Astrocyte (in vitro differentiated cells and primary cell): ENCODE data around the gene STX3. TPM values are rescaled to one million over a fixed set of nuclear protein-coding genes. Genes with fewer than 3 reads are reported as not detected.

Source experiments
- DNase-seq: peaks from one replicate; pipeline ENCODE4 v3.0.0-alpha.2; 2010; ENCODE audit warnings: low read depth
- FAIRE-seq: peaks from 2 replicates; lab custom pipeline; 2011; peaks lifted over from hg19 to GRCh38; lab: Jason Lieb, UNC
- H2AFZ ChIP-seq: 2 replicates; pipeline ENCODE4 v1.6.0; 2012; ENCODE audit warnings: low read depth, low read length, inconsistent platforms
- H3K27ac ChIP-seq: 2 replicates; pipeline ENCODE4 v1.5.1; 2011; ENCODE audit warnings: low read depth, low read length, inconsistent platforms
- H3K27me3 ChIP-seq: 2 replicates; pipeline ENCODE4 v1.6.0; 2011; ENCODE audit warnings: low read length, inconsistent platforms; ENCODE audit not compliant: insufficient read depth
- H3K36me3 ChIP-seq: 2 replicates; pipeline ENCODE4 v1.5.1; 2011; ENCODE audit warnings: low read length, inconsistent platforms; ENCODE audit not compliant: insufficient read depth
- H3K4me1 ChIP-seq: 2 replicates; pipeline ENCODE4 v1.5.1; 2011; ENCODE audit warnings: low read length, inconsistent platforms; ENCODE audit not compliant: insufficient read depth
- H3K4me2 ChIP-seq: 2 replicates; pipeline ENCODE4 v1.6.0; 2012; ENCODE audit warnings: low read length, inconsistent platforms
- H3K4me3 ChIP-seq: 2 replicates; pipeline ENCODE4 v1.5.1; 2011; ENCODE audit warnings: low read depth, mild to moderate bottlenecking, low read length, inconsistent platforms; ENCODE audit not compliant: insufficient read depth
- H3K79me2 ChIP-seq: 2 replicates; pipeline ENCODE4 v1.6.0; 2012; ENCODE audit warnings: mild to moderate bottlenecking, low read length, inconsistent platforms; ENCODE audit not compliant: insufficient read depth
- H3K9ac ChIP-seq: 2 replicates; pipeline ENCODE4 v1.6.0; 2012; ENCODE audit warnings: mild to moderate bottlenecking, low read length, inconsistent platforms
- H3K9me3 ChIP-seq: 2 replicates; pipeline ENCODE4 v1.5.1; 2012; ENCODE audit warnings: low read depth, mild to moderate bottlenecking, low read length, inconsistent platforms; ENCODE audit not compliant: insufficient read depth
- H4K20me1 ChIP-seq: 2 replicates; pipeline ENCODE4 v1.6.0; 2012; ENCODE audit warnings: low read length, inconsistent platforms; ENCODE audit not compliant: insufficient read depth
- H3K27ac Mint-ChIP-seq: one replicate; pipeline ENCODE4 v1.8.0; 2021; ENCODE audit warnings: mild to moderate bottlenecking, mixed read lengths; ENCODE audit not compliant: unreplicated experiment
- H3K27me3 Mint-ChIP-seq: one replicate; pipeline ENCODE4 v1.8.0; 2021; ENCODE audit warnings: low read depth, mixed read lengths; ENCODE audit not compliant: unreplicated experiment
- H3K36me3 Mint-ChIP-seq: one replicate; pipeline ENCODE4 v1.8.0; 2021; ENCODE audit warnings: low read depth, mixed read lengths; ENCODE audit not compliant: unreplicated experiment
- H3K4me1 Mint-ChIP-seq: one replicate; pipeline ENCODE4 v1.8.0; 2021; ENCODE audit warnings: low read depth, mixed read lengths; ENCODE audit not compliant: unreplicated experiment
- H3K4me3 Mint-ChIP-seq: one replicate; pipeline ENCODE4 v1.8.0; 2021; ENCODE audit warnings: mild to moderate bottlenecking, moderate library complexity, mixed read lengths; ENCODE audit not compliant: unreplicated experiment
- H3K9me3 Mint-ChIP-seq: one replicate; pipeline ENCODE4 v1.8.0; 2021; ENCODE audit warnings: mild to moderate bottlenecking, mixed read lengths; ENCODE audit not compliant: unreplicated experiment
- EZH2 ChIP-seq: IDR thresholded peaks from 2 replicates; pipeline ENCODE4 v1.6.1; 2012; ENCODE audit warnings: mild to moderate bottlenecking, low read length, inconsistent platforms; ENCODE audit not compliant: insufficient read depth
- total RNA-seq: library from RNA; stranded (reverse); gene quantifications from 2 replicates; pipeline ENCODE4 v1.2.1, GENCODE V29; 2021
- TF ChIP-seq, protein P1 (sequence below): IDR thresholded peaks from 2 replicates; pipeline ENCODE4 v1.5.1; 2011; ENCODE audit warnings: low read depth, mild to moderate bottlenecking, inconsistent platforms, low read length, moderate library complexity; ENCODE audit not compliant: insufficient read depth

The STX3 gene
- total RNA-seq, 1 donor from 2014 or later = 61.2 TPM

DNA sequence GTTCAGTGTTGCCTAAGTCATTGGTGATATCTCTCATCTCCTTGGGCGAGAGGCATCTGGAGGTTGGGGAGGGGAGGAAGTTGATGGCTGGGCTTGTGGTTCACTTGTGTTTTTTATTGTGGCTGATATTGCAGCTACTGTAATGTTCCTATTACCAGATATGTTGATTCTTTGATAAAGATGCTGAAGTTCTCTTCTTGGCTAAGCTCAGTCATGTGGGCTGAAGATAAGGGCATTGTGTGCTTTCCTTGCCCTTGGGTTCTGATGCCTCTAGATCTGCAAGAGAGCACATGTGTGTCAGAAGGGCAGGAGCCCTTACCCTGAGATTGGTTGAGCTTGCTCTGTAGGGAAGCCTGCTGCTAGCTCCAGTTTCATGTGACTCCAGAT lies 12.0 kb downstream of the STX3 start:
- H3K27me3 Mint-ChIP-seq = no peaks in the 10 kb centered on the region
- TF ChIP-seq EZH2 = no peak
- TF ChIP-seq, protein P1, sequence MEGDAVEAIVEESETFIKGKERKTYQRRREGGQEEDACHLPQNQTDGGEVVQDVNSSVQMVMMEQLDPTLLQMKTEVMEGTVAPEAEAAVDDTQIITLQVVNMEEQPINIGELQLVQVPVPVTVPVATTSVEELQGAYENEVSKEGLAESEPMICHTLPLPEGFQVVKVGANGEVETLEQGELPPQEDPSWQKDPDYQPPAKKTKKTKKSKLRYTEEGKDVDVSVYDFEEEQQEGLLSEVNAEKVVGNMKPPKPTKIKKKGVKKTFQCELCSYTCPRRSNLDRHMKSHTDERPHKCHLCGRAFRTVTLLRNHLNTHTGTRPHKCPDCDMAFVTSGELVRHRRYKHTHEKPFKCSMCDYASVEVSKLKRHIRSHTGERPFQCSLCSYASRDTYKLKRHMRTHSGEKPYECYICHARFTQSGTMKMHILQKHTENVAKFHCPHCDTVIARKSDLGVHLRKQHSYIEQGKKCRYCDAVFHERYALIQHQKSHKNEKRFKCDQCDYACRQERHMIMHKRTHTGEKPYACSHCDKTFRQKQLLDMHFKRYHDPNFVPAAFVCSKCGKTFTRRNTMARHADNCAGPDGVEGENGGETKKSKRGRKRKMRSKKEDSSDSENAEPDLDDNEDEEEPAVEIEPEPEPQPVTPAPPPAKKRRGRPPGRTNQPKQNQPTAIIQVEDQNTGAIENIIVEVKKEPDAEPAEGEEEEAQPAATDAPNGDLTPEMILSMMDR = no peak
- H3K27ac ChIP-seq = no peak overlapping the region
- H3K79me2 ChIP-seq = peaks cover 45% of the 10 kb centered on the region
- H3K27ac Mint-ChIP-seq = no peak overlapping the region
- no peaks in the 10 kb centered on the region for H3K36me3 ChIP-seq
- no peaks in the 10 kb centered on the region for H3K9me3 Mint-ChIP-seq
- no peaks in the 10 kb centered on the region for H3K27me3 ChIP-seq
- H2AFZ ChIP-seq = no peak overlapping the region
- peaks cover 88% of the 10 kb centered on the region for H4K20me1 ChIP-seq
- DNase-seq (no peak), FAIRE-seq (no peak)
- H3K9me3 ChIP-seq = no peaks in the 10 kb centered on the region
- H3K4me3 Mint-ChIP-seq = peak overlapping the region; percentile 37
- H3K4me1 ChIP-seq = no peaks in the 10 kb centered on the region
- H3K36me3 Mint-ChIP-seq = peaks cover 2% of the 10 kb centered on the region
- H3K9ac ChIP-seq = no peak overlapping the region
- H3K4me3 ChIP-seq = no peak overlapping the region
- H3K4me2 ChIP-seq = no peak overlapping the region
- H3K4me1 Mint-ChIP-seq = peaks cover 25% of the 10 kb centered on the region

DNA sequence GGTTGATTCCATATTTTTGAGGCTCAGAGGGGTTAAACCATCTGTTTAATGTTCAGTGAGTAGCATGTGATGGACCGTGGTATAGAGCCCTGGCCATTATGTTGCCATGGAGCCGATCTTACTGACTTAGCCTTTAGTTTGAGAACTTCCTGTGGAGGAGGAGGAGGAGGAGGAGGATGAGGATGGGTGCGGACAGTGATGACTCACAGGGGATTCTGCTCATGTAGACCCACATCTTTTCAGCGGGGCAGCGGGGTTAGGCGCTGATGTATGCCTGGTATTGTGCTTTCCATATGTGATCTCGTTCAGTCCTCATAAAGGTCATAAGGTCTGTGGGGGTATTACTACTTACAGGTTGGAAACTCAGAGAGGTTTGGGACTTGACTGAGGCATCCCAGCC lies 13.9 kb downstream of the STX3 start:
- TF ChIP-seq EZH2 = no peak
- TF ChIP-seq, protein P1 = no peak
- peaks cover 83% of the 10 kb centered on the region for H4K20me1 ChIP-seq

DNA sequence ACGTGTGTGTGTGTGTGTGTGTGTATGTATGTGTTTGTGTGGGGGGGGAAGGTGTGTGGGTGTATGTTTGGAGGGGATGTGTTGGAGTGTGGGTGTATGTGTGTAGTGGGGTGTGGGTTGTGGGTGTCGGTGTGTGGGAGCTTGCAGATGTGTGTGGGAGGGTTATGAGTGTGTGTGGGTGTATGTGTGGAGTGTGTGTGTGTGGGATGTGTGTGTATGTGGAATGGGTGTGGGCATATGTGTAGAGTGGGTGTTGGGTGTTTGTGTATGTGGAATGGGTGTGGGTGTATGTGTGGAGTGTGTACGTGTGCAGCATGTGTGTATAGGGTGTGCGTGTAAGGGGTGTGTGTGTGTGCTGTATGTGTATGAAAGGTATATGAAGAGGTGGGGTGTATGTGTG lies 14.7 kb downstream of the STX3 start:
- no peaks in the 10 kb centered on the region for H3K27me3 ChIP-seq
- Mint-ChIP-seq H3K4me1 (peaks cover 27% of the 10 kb centered on the region), H3K4me3 (no peak overlapping the region), H3K9me3 (no peaks in the 10 kb centered on the region), H3K27me3 (no peaks in the 10 kb centered on the region), H3K27ac (no peak overlapping the region), H3K36me3 (peaks cover 2% of the 10 kb centered on the region)
- peaks cover 2% of the 10 kb centered on the region for H3K36me3 ChIP-seq
- TF ChIP-seq, protein P1 = no peak
- no peak for TF ChIP-seq EZH2
- no peak overlapping the region for H2AFZ ChIP-seq
- DNase-seq (no peak), FAIRE-seq (no peak)
- H3K79me2 ChIP-seq = peaks cover 34% of the 10 kb centered on the region
- no peak overlapping the region for H3K4me2 ChIP-seq
- H3K4me3 ChIP-seq = no peak overlapping the region
- H3K9me3 ChIP-seq = no peaks in the 10 kb centered on the region
- peaks cover 78% of the 10 kb centered on the region for H4K20me1 ChIP-seq
- H3K27ac ChIP-seq = no peak overlapping the region
- no peaks in the 10 kb centered on the region for H3K4me1 ChIP-seq
- H3K9ac ChIP-seq = no peak overlapping the region

More for the DNA sequence above, 13.9 kb downstream of the STX3 start:
- H3K4me3 ChIP-seq = no peak overlapping the region
- H3K9ac ChIP-seq = no peak overlapping the region
- peaks cover 34% of the 10 kb centered on the region for H3K79me2 ChIP-seq
- H2AFZ ChIP-seq = no peak overlapping the region
- no peaks in the 10 kb centered on the region for H3K27me3 ChIP-seq
- no peak overlapping the region for H3K4me3 Mint-ChIP-seq
- H3K27me3 Mint-ChIP-seq = no peaks in the 10 kb centered on the region
- no peak for DNase-seq
- H3K27ac ChIP-seq = no peak overlapping the region
- no peak for FAIRE-seq
- peaks cover 27% of the 10 kb centered on the region for H3K4me1 Mint-ChIP-seq
- H3K36me3 Mint-ChIP-seq = no peaks in the 10 kb centered on the region
- no peaks in the 10 kb centered on the region for H3K9me3 ChIP-seq
- H3K36me3 ChIP-seq = no peaks in the 10 kb centered on the region
- no peaks in the 10 kb centered on the region for H3K9me3 Mint-ChIP-seq
- H3K4me1 ChIP-seq = no peaks in the 10 kb centered on the region
- H3K27ac Mint-ChIP-seq = no peak overlapping the region
- no peak overlapping the region for H3K4me2 ChIP-seq
